ENCODE data around the gene ACIN1.

Gene ACIN1

GRCh38 chr14:23025151-23025814 is 69.7 kb downstream of the ACIN1 start:
- Histone ChIP-seq H3F3A (ENCODE audit: insufficient read depth) (peaks cover 9% of the 10 kb centered on the region; the same call in 1 of the 2 replicates), H3K27me3 (ENCODE audit: low read length) (no peaks in the 10 kb centered on the region), H3K9ac (ENCODE audit: low read length) (no peak overlapping the region), H3K4me3 (ENCODE audit: insufficient read depth, low read length, poor library complexity, severe bottlenecking) (no peak overlapping the region), H2AFZ (ENCODE audit: low read depth, low read length, severe bottlenecking) (no peak overlapping the region), H3K9me2 (replicated peaks; ENCODE audit: insufficient read depth, low read length) (no peaks in the 10 kb centered on the region), H3K79me2 (ENCODE audit: insufficient read depth, low read length) (peaks cover 11% of the 10 kb centered on the region), H3K9me3 (ENCODE audit: insufficient read depth, low read length) (no peaks in the 10 kb centered on the region), H3K4me2 (ENCODE audit: low read depth, low read length, poor library complexity, severe bottlenecking) (no peak overlapping the region), H4K20me1 (ENCODE audit: low read depth, low read length) (no peaks in the 10 kb centered on the region), H3K36me3 (ENCODE audit: low read length) (peaks cover 5% of the 10 kb centered on the region; the same call in 1 of the 2 replicates), H3K27ac (ENCODE audit: low read depth, low read length) (no peak overlapping the region)
- TF ChIP-seq CTCF (IDR thresholded peaks at IDR 0.05; ENCODE audit: insufficient read depth, low read length, poor library complexity, severe bottlenecking) (no peak), EZH2phosphoT487 (conservative IDR thresholded peaks at IDR 0.05; ENCODE audit: low read length) (no peak)

DNA sequence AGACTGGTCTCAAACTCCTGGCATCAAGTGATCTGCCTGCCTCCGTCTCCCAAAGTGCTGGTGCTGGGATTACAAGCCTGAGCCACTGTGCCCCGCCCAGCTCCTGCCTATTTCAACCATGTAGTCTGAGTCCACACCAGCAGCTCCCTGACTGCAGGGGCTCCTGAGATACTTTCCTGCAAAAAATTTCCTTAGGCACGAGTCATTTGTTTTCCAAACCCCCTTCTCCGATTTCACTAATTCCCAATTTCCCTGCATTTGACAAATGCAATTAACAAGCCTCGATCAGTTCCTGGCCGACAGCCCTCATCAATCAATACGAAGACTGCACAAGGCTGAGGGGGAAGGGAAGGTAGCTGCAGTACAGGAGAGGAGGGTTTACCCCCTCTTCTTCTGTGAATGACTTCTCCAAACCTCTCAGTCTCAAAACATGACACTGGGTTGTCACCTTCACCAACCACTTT is 70.3 kb downstream of the ACIN1 start:
- Histone ChIP-seq H3K9ac (ENCODE audit: low read length) (no peak overlapping the region), H4K20me1 (ENCODE audit: low read depth, low read length) (no peaks in the 10 kb centered on the region), H2AFZ (ENCODE audit: low read depth, low read length, severe bottlenecking) (no peak overlapping the region), H3K4me2 (ENCODE audit: low read depth, low read length, poor library complexity, severe bottlenecking) (no peak overlapping the region), H3K36me3 (ENCODE audit: low read length) (peaks cover 5% of the 10 kb centered on the region; the same call in 1 of the 2 replicates), H3K27me3 (ENCODE audit: low read length) (no peaks in the 10 kb centered on the region), H3K9me2 (replicated peaks; ENCODE audit: insufficient read depth, low read length) (no peaks in the 10 kb centered on the region), H3K27ac (ENCODE audit: low read depth, low read length) (no peak overlapping the region), H3K4me3 (ENCODE audit: insufficient read depth, low read length, poor library complexity, severe bottlenecking) (no peak overlapping the region), H3F3A (ENCODE audit: insufficient read depth) (peaks cover 9% of the 10 kb centered on the region; the same call in 1 of the 2 replicates), H3K79me2 (ENCODE audit: insufficient read depth, low read length) (peaks cover 11% of the 10 kb centered on the region), H3K9me3 (ENCODE audit: insufficient read depth, low read length) (no peaks in the 10 kb centered on the region)
- TF ChIP-seq CTCF (IDR thresholded peaks at IDR 0.05; ENCODE audit: insufficient read depth, low read length, poor library complexity, severe bottlenecking) (no peak), EZH2phosphoT487 (conservative IDR thresholded peaks at IDR 0.05; ENCODE audit: low read length) (no peak)

DNA sequence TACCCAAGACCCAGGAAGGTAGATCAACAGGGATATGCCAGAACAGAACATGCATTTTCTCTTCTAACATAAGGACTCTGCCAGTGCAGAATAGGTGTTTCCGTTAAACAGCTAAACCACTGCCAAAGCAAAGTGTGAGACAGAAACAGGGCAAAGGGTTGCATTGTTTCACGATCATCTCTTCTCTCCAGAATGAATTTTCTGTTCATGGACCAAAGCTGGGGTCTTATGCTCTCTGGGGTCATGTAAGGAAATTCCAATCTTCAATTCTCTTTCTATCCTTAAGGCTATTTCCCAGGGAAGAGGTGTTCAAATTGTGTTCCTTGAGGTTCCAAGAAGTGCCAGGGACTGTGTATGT is 71.2 kb downstream of the ACIN1 start:
- Histone ChIP-seq H3K9me3 (ENCODE audit: insufficient read depth, low read length) (no peaks in the 10 kb centered on the region), H3K27me3 (ENCODE audit: low read length) (no peaks in the 10 kb centered on the region), H3K4me2 (ENCODE audit: low read depth, low read length, poor library complexity, severe bottlenecking) (no peak overlapping the region), H2AFZ (ENCODE audit: low read depth, low read length, severe bottlenecking) (no peak overlapping the region), H3K79me2 (ENCODE audit: insufficient read depth, low read length) (peaks cover 4% of the 10 kb centered on the region; the same call in 1 of the 2 replicates), H3F3A (ENCODE audit: insufficient read depth) (peaks cover 4% of the 10 kb centered on the region; the same call in 1 of the 2 replicates), H3K36me3 (ENCODE audit: low read length) (peaks cover 5% of the 10 kb centered on the region; the same call in 1 of the 2 replicates), H3K9me2 (replicated peaks; ENCODE audit: insufficient read depth, low read length) (no peaks in the 10 kb centered on the region), H3K27ac (ENCODE audit: low read depth, low read length) (no peak overlapping the region), H3K4me3 (ENCODE audit: insufficient read depth, low read length, poor library complexity, severe bottlenecking) (no peak overlapping the region), H4K20me1 (ENCODE audit: low read depth, low read length) (no peaks in the 10 kb centered on the region), H3K9ac (ENCODE audit: low read length) (no peak overlapping the region)
- TF ChIP-seq CTCF (IDR thresholded peaks at IDR 0.05; ENCODE audit: insufficient read depth, low read length, poor library complexity, severe bottlenecking) (no peak), EZH2phosphoT487 (conservative IDR thresholded peaks at IDR 0.05; ENCODE audit: low read length) (no peak)
